Cortex of kidney (tissue), 1 donor: ENCODE measurements around the gene CMTM4.

Source experiments
- DNase-seq: peaks from one replicate; lab custom pipeline; 2025; lab: John Stamatoyannopoulos, UW

The CMTM4 gene

GRCh38 chr16:66696669-66697630, at the start of gene CMTM4:
Gene CMTM4, minus strand, starts transcription at chr16:66696743. Its CDS starts 218 bp downstream, at chr16:66696525.
- DNase-seq: no peak

DNA sequence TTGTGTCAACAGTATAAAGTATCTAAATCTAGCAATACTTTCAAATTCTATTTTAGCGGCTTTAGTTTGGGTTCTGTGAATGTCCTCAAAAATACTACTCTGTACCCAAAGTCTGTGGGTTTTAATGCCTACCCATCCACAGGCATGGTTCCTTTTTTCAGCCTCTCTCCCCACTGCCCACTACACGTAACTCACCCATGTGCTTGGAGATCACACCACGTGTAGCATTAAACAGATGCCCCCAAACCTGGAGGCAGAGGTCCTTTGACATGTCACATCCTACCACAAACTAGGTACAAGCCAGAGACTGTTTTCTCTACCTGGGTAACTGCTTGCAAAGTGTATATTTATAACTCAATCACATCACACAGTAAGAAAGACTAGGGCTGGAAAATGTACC, 49.5 kb upstream of the CMTM4 start:
- no peak for DNase-seq

DNA sequence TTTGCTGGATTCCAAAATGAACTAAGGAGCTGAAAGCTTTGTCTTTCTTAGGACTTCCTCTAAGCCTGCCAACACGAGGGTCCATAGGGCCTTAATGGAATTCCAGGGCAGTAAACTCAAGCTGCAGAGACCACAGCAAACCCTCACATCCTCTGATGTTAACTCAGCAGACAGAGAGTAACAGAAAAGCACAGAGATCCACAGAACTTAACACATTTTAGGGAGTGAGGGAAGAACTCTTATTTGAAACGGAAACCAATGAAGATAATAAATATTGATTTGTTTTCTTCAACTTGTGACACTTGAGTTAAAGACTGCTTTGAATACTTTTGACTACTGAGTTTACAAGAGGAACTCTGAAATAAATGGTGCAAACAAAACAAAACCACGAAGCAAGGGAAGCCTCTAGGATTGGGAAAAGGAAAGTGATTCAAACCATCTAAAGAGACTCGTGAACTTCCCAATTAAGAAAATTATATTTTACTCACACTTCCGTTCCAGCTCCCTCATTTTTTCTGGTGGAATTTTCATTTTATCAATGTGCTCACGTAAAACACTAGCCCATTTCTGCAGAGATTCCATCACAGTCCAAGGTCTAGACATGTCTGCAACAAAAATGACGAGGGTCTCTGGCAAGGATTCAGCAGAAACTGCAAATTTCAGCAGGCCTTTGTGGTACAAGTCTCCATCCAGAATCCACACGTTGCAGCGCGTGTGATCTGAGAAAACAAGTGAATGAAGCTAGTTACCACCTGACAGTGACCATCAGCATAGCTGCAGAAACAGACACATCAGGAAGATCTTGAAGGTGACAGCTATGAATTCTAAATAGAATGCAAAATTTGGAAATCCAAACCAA, 45.6 kb upstream of the CMTM4 start:
- no peak for DNase-seq

GRCh38 chr16:66741169-66741900, 44.8 kb upstream of the CMTM4 start:
- no peak for DNase-seq

- DNase-seq: no peak
These were observed 44.0 kb upstream of the CMTM4 start for GRCh38 chr16:66740533-66740932.

GRCh38 chr16:66740010-66740409, 43.5 kb upstream of the CMTM4 start:
- DNase-seq: no peak

DNA sequence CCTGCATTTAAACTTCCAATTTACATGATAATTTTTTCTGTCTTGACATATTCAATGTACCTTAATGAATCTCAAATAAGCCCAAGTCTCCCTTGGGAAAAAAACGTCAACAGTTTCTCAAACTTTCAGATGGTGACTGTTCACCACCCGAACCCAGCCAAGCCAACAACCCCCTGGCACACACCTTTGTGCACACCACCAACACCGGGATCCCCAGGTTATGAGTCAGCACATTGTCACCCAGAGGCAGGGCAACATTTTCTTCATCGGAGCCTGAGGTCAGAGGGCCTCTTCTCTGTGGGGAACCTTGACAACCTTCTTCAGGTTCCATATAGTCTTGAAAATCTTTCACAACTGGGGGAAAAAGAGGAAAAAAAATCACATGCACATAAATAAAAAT, 39.3 kb upstream of the CMTM4 start:
- DNase-seq: no peak

DNA sequence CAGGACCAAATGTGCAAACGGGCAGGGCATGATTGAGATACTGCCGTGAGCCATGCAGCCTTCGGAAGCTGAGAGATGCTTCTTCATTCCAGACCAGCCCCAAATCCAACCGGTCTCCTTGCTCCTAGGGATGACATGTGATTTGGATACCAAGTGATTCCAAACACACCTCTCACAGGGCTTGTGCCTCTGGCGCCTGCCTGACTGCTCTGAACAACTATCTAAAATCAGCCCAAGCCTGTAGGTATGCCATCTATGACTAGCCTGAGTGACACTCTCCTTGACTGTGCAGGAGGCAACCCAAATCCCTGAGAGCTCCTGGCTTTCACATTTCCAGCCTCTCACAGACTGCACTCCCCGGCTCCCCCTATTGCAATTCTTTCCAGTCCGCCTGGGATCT, 34.6 kb upstream of the CMTM4 start:
- DNase-seq: no peak

GRCh38 chr16:66728804-66729203, 32.3 kb upstream of the CMTM4 start:
- DNase-seq: no peak

DNA sequence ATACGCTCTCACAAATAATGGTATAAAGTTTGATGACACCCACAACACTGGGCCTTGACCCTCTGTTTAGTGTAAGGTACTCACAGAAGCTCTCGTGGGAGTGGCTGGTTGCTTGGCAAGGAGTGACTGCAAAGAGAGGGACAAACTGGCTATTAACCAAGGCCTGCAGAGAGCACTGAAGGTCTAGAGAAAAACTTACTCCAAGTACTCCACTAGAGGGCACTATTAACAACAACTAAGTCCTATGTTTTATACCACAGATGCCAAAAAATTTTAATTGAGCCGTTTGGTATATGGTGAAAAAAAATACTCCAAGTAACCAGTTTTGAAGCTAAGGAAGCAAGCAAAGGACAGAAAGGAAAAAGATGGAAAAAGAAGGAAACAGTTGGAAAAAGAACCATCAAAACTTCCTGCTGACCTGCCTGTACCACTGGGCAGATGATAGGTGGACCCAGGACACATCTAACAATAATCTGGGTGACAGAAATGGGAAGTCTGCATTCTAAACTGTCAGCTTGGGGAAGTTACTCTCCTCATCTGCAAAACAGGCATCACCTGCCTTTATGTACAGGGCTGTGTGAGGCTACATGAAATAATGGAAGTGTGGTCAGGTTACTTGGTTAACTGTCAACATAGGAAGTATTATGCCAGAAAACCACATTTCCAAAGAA, 31.7 kb upstream of the CMTM4 start:
- DNase-seq: no peak

DNA sequence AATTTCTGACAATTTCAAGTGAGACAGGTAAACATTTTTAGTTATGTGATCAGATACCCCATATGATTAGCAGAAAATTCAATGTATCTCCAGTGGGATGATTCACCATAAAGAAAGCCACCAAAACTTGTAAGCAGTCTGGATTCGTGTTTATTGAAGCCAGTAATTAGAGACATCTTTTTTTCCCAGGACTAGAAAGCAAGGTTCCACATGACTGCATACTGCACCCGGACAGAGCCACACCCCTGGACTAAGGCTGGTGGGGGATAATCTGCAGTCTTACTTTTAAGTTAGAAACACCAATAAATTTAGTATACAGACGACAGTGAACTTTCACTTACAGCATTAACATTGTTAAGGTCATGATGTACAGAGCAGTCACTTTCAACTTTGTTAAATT, 24.2 kb upstream of the CMTM4 start:
- DNase-seq: no peak

DNA sequence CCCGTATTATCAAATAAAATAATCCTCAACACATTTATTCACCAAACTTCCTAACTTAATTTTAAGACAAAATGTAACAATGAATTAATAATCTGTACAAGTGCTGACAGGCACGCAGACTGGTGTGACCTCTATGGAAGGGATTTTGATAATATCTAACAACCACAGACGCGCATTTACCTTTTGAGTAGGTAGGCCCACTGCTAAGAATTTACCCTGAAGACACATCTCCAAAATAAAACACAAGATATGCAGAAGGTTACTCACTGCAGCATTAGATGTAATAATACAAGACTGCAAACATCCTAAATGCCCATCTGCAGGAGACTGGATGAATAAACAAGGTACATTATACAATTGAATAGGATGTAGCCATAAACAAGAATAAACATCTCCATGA, 22.7 kb upstream of the CMTM4 start:
- no peak for DNase-seq

DNA sequence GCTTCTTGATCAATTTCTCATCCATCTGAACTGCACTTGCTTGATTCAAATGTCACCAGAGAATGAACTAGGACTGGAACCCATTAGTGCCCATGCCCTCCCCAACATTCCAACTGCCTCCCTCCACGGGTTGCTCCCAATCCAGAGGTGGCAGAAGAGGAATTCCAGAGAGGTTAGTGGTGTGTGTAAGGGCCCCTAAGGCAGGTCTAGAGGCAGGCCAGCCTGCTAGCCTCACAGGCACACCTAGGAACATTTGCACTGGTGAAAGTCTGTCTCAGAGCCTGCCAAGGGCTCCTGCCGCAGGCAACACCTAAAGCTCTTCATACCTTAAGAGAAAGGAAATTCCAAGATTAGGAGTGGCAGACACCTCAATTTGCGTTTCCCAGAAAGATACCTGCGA, 21.2 kb upstream of the CMTM4 start:
- no peak for DNase-seq

- DNase-seq: no peak
These were observed 20.7 kb upstream of the CMTM4 start for GRCh38 chr16:66717112-66717675.

DNA sequence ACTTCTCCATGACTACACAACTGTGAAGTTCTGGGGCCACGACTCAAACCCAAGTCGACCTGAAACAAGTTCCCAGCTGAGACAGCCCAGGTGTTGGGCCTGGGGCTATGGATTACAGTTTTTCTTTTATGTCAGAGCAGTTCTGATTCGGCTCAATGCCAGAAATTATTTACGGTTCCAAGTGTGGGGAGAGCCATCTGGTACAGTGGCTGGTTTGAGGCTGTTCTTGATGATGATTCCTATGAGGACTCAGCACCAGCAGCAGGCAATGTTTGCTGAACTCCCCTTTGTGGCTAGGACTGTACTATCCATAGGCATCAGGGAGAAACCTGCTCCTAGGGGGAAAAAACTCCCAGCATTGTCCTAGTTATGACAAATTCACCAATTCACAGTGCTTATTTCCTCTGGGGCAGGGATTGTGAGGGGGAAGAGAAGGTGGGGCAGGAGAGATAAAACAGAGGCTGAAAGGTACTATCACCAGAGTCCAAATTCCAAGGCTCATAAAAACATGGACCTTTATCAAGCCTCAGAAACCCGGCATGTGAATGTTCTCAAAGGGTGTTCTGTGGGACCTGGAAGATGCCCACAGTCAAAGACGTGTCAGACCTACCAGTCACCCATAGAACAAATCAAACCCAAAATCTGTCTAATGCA, 18.2 kb upstream of the CMTM4 start:
- no peak for DNase-seq

DNA sequence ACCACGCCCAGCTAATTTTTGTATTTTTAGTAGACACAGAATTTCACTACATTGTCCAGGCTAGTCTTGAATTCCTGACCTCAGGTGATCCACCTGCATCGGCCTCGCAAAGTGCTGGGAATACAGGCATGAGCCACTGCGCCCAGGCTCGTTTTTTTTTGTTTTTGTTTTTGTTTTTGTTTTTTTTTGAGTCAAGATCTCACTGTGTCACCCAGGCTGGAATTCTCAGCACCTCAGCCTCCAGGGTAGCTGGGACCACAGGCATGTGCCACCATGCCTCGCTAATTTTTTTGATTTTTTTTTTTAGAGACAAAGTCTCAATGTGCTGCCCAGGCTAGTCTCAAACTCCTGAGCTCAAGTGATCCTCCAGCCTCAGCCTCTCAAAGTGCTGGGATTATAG, 17.5 kb upstream of the CMTM4 start:
- DNase-seq: no peak

GRCh38 chr16:66713076-66713475, 16.5 kb upstream of the CMTM4 start:
- no peak for DNase-seq

- no peak for DNase-seq
These were observed 16.0 kb upstream of the CMTM4 start for GRCh38 chr16:66712512-66712911.

GRCh38 chr16:66711581-66711980, 15.0 kb upstream of the CMTM4 start:
- DNase-seq: no peak

DNA sequence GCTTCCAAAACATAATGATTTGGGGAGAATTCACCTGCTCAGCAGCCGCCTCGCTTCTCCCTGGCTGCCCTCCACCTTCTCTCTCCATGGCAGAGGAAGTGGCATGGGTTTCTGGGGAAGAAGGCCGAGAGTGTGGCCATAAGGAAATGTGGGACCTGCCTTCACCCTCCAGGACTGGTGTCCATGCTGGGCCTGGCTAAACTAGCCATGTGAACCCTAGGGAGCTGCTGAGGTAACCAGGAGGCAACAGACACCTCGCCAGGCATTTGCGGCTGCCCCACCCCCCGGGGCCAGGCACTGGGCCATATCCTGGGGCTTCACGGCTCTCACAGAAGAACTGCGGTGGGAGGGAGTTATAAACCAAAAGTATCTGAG, 9.9 kb upstream of the CMTM4 start:
- DNase-seq: no peak
